ENCODE measurements around the gene TRPM1.

- TF ChIP-seq CTCF (IDR thresholded peaks at IDR 0.05) = no peak
- TF ChIP-seq POLR2A (IDR thresholded peaks at IDR 0.05) = no peak
Observed at GRCh38 chr15:31050953-31051352, 50.6 kb downstream of the TRPM1 start.
